ENCODE data around the gene GDPD3. TPM values are rescaled to one million over a fixed set of nuclear protein-coding genes. Genes with fewer than 3 reads are reported as not detected.
A peak's percentile ranks its signal among the peaks of the same experiment; 100 is the strongest.

Gene GDPD3
- total and polyA plus RNA-seq, 4 donors = 0.42 to 0.71 (median 0.55) TPM

GRCh38 chr16:30068750-30069610 lies 44.4 kb downstream of the GDPD3 start:
- Histone ChIP-seq H3K36me3 (ENCODE audit: control insufficient read depth in 4 of 4, insufficient read depth in 3 of 4, low read depth in 1 of 4, low read length in 3 of 4) (peaks cover 14 to 38% (median 35%) of the 10 kb centered on the region in 4 donors), H3K9ac (ENCODE audit: low read depth in 1 of 2, low read length in 2 of 2) (no peak overlapping the region), H3K27ac (ENCODE audit: low read depth in 1 of 2, low read length in 2 of 2) (no peak overlapping the region), H3K27me3 (ENCODE audit: control insufficient read depth in 4 of 4, insufficient read depth in 4 of 4, low read length in 3 of 4) (no peaks in the 10 kb centered on the region), H3K9me3 (ENCODE audit: control insufficient read depth in 4 of 4, low read length in 3 of 4) (no peaks in the 10 kb centered on the region), H3K4me3 (ENCODE audit: low read depth in 1 of 3, low read length in 3 of 3) (no peak overlapping the region), H3K4me1 (ENCODE audit: control insufficient read depth in 4 of 4, insufficient read depth in 4 of 4, low read length in 3 of 4) (peaks cover 0 to 29% (median 10%) of the 10 kb centered on the region in 4 donors)
- no peak for TF ChIP-seq RXRA (IDR thresholded peaks at IDR 0.05)
- no peak for TF ChIP-seq NR2F2 (IDR thresholded peaks at IDR 0.05)
- TF ChIP-seq YY1 (IDR thresholded peaks at IDR 0.05) = no peak
- no peak for TF ChIP-seq SP1 (IDR thresholded peaks at IDR 0.05)
- TF ChIP-seq FOXA2 (IDR thresholded peaks at IDR 0.05) = no peak
- no peak for TF ChIP-seq ATF3 (IDR thresholded peaks at IDR 0.05)
- no peak for TF ChIP-seq REST (IDR thresholded peaks at IDR 0.05)
- no peak for TF ChIP-seq MAX (IDR thresholded peaks at IDR 0.05)
- peak; percentile 30 for TF ChIP-seq CTCF (IDR thresholded peaks at IDR 0.05; ENCODE audit: low read depth, low read length, missing input control)
- TF ChIP-seq TAF1 (conservative IDR thresholded peaks at IDR 0.05) = no peak
- TF ChIP-seq RAD21 (IDR thresholded peaks at IDR 0.05) = peak in 1 of 2 donors; percentile 55
- WGBS = 87% methylated on average over 17 of the region's 17 CpGs
- DNase-seq (ENCODE audit: low spot score) = no peak

GRCh38 chr16:30068333-30068732 lies 45.0 kb downstream of the GDPD3 start:
- 85% methylated on average over 9 of the region's 9 CpGs for WGBS
- Histone ChIP-seq H3K36me3 (ENCODE audit: control insufficient read depth in 4 of 4, insufficient read depth in 3 of 4, low read depth in 1 of 4, low read length in 3 of 4) (peaks cover 14 to 38% (median 35%) of the 10 kb centered on the region in 4 donors), H3K27me3 (ENCODE audit: control insufficient read depth in 4 of 4, insufficient read depth in 4 of 4, low read length in 3 of 4) (no peaks in the 10 kb centered on the region), H3K9me3 (ENCODE audit: control insufficient read depth in 4 of 4, low read length in 3 of 4) (no peaks in the 10 kb centered on the region), H3K4me1 (ENCODE audit: control insufficient read depth in 4 of 4, insufficient read depth in 4 of 4, low read length in 3 of 4) (peaks cover 0 to 34% (median 13%) of the 10 kb centered on the region in 4 donors), H3K27ac (ENCODE audit: low read depth in 1 of 2, low read length in 2 of 2) (no peak overlapping the region), H3K4me3 (ENCODE audit: low read depth in 1 of 3, low read length in 3 of 3) (no peak overlapping the region), H3K9ac (ENCODE audit: low read depth in 1 of 2, low read length in 2 of 2) (no peak overlapping the region)
- DNase-seq (ENCODE audit: low spot score) = no peak
- no peak for TF ChIP-seq REST (IDR thresholded peaks at IDR 0.05)
- TF ChIP-seq EGR1 (IDR thresholded peaks at IDR 0.05; ENCODE audit: low read depth in 2 of 2) = no peak
- TF ChIP-seq HNF4A (conservative IDR thresholded peaks at IDR 0.05) = no peak
- no peak for TF ChIP-seq FOXA2 (IDR thresholded peaks at IDR 0.05)
- TF ChIP-seq HNF4G (IDR thresholded peaks at IDR 0.05) = no peak
- TF ChIP-seq YY1 (IDR thresholded peaks at IDR 0.05) = no peak
- no peak for TF ChIP-seq ZBTB33 (IDR thresholded peaks at IDR 0.05)
- TF ChIP-seq FOXA1 (IDR thresholded peaks at IDR 0.05) = no peak
- no peak for TF ChIP-seq RAD21 (IDR thresholded peaks at IDR 0.05)
- no peak for TF ChIP-seq TAF1 (conservative IDR thresholded peaks at IDR 0.05)
- TF ChIP-seq MAX (IDR thresholded peaks at IDR 0.05) = no peak
- no peak for TF ChIP-seq ATF3 (IDR thresholded peaks at IDR 0.05)
- TF ChIP-seq JUND (IDR thresholded peaks at IDR 0.05) = no peak
- TF ChIP-seq GABPA (IDR thresholded peaks at IDR 0.05 in 1 of 2, conservative IDR thresholded peaks at IDR 0.05 in 1 of 2) = no peak
- no peak for TF ChIP-seq SP1 (IDR thresholded peaks at IDR 0.05)
- no peak for TF ChIP-seq NR2F2 (IDR thresholded peaks at IDR 0.05)
